Activated CD8-positive, alpha-beta T cell treated with anti-CD3 and anti-CD28 coated beads, Interleukin-2, amount 10 ng/mL, durations not matched to agents 7 days and 5 days (primary cell): Measurements from ENCODE around the gene TMEM144. TPM values are rescaled to one million over a fixed set of nuclear protein-coding genes. Genes with fewer than 3 reads are reported as not detected.

Experiments used
- ATAC-seq: fragments of 150-1000 bp; cut with Tn5 transposase; one replicate; pipeline ENCODE4 v1.10.0; 2021; ENCODE audit warnings: moderate library complexity
- CTCF ChIA-PET: fragments of 350-600 bp; sonication (Branson Sonifier 250); formaldehyde crosslinking; loops from one replicate; lab custom pipeline; 2021; ENCODE audit warnings: antibody characterized with exemption; lab: Charles Lee
- POLR2A ChIA-PET: fragments of 350-600 bp; sonication (Branson Sonifier 250); formaldehyde crosslinking; loops from one replicate; lab custom pipeline; 2021; ENCODE audit warnings: antibody characterized with exemption; lab: Charles Lee
- DNase-seq: peaks from one replicate; pipeline ENCODE4 v3.0.0-alpha.2; 2020
- H3K27ac Mint-ChIP-seq: one replicate; pipeline ENCODE4 v1.8.0; 2021; ENCODE audit warnings: mild to moderate bottlenecking, mixed read lengths
- H3K27me3 Mint-ChIP-seq: one replicate; pipeline ENCODE4 v1.8.0; 2021; ENCODE audit warnings: low read depth, mixed read lengths
- H3K36me3 Mint-ChIP-seq: one replicate; pipeline ENCODE4 v1.8.0; 2021; ENCODE audit warnings: low read depth, mixed read lengths
- H3K4me1 Mint-ChIP-seq: one replicate; pipeline ENCODE4 v1.8.0; 2021; ENCODE audit warnings: low read depth, mixed read lengths
- H3K4me3 Mint-ChIP-seq: one replicate; pipeline ENCODE4 v1.8.0; 2021; ENCODE audit warnings: mild to moderate bottlenecking, mixed read lengths
- H3K9me3 Mint-ChIP-seq: one replicate; pipeline ENCODE4 v1.8.0; 2022; ENCODE audit warnings: mixed read lengths; ENCODE audit not compliant: insufficient read depth
- total RNA-seq, 2 experiments: library from RNA; stranded (reverse); gene quantifications; one replicate each; pipeline ENCODE4 v1.2.3, GENCODE V29; 2021

TMEM144 gene
- total RNA-seq, 2 experiments from 2014 or later, result not detected

GRCh38 chr4:158172261-158173258 is 37.7 kb upstream of the TMEM144 start, which contains the start of gene GASK1B:
Gene GASK1B, minus strand, starts transcription at chr4:158173025. Its CDS starts 1,650 bp downstream, at chr4:158171375.
- ChIA-PET CTCF (interaction anchor here (1.1 to 1.7 kb wide), 5 partner anchors 8 to 182 kb away, joined by 3 to 5 read pairs (median 4); no protein-coding TSS in a partner anchor), POLR2A (no interaction called here)
- Mint-ChIP-seq H3K27ac (no peak within 1 kb of the TSS), H3K27me3 (peaks cover 38% of the 10 kb centered on the region), H3K9me3 (no peaks in the 10 kb centered on the region), H3K4me1 (peaks cover 3% of the 10 kb centered on the region), H3K36me3 (no peaks in the 10 kb centered on the region), H3K4me3 (no peak within 1 kb of the TSS)
- ATAC-seq, result no peak
- DNase-seq, result peak; percentile 22

DNA sequence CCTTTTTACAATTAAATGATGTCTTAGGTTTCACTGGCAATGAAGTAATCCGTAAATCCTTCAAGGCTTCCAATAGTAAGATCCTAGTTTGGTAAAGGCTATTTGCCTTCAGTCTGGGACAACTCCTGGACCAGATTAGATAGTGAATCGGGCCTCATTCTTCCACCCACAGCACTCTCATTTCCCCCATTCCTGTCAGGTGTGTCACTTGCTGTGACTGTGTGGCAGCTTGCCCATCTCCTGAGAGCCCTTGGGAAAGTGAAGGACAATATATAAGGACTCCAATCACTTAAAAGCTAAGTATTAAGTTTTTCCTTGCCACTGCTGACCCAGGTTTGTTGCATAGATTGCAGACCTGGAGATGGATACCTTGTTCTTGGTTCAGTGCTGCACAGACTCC is 34.2 kb upstream of the TMEM144 start:
- DNase-seq (no peak), ATAC-seq (no peak)
- Mint-ChIP-seq H3K4me3 (no peak overlapping the region), H3K9me3 (no peaks in the 10 kb centered on the region), H3K36me3 (no peaks in the 10 kb centered on the region), H3K27ac (no peak overlapping the region), H3K27me3 (peaks cover 21% of the 10 kb centered on the region), H3K4me1 (peaks cover 3% of the 10 kb centered on the region)
- POLR2A ChIA-PET, result no interaction called here
- CTCF ChIA-PET, result interaction anchor here (1.5 kb wide), 1 partner anchor 18 kb away, joined by 4 read pairs; no protein-coding TSS in a partner anchor

GRCh38 chr4:158176776-158177175 is 33.5 kb upstream of the TMEM144 start:
- Mint-ChIP-seq H3K27ac (no peak overlapping the region), H3K9me3 (no peaks in the 10 kb centered on the region), H3K4me3 (no peak overlapping the region), H3K4me1 (peaks cover 3% of the 10 kb centered on the region), H3K36me3 (no peaks in the 10 kb centered on the region), H3K27me3 (peaks cover 18% of the 10 kb centered on the region)
- ATAC-seq (no peak), DNase-seq (no peak)
- ChIA-PET CTCF (no interaction called here), POLR2A (no interaction called here)

DNA sequence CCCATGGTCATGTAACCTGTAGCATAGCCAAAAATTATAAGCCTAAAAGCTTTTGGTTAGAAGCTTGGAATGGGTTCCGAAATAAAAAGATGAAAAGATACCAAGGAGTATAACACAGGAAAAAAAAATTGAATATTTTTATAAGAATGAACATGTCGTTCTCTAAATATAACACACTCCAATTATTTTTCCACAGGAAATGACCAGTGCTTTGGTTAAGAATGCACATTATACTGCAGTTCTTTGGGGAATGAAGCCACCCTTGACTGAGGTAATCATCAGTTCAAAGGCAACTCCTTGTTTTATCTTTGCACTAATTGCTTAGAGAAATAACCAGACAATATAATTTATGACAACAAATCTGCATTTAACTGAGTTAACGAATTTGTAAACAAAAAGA is 30.8 kb upstream of the TMEM144 start:
- H3K36me3 Mint-ChIP-seq, result no peaks in the 10 kb centered on the region
- CTCF ChIA-PET, result interaction anchor here (1.0 to 2.2 kb wide), 2 partner anchors 8 to 15 kb away, joined by 3 to 5 read pairs; no protein-coding TSS in a partner anchor

DNA sequence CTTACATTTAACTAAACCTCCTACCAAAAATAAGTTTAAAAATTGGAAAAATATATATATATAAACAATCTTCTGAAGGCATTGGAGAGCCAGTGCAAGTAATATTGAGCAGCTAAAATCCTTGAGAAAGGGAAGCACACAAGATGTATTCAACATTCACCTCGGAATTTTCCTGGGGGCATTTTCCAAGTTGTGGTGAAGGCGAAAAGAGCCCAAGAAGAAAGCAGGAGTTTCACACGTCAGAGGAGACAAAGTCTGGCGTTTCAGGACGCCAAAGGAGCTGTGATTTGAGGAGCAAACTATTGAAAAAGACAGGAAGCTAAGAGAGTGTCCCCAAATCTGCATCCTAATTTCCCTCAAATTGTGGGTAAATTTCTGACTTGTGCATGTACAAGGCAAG is 28.4 kb upstream of the TMEM144 start:
- Mint-ChIP-seq H3K27ac (no peak overlapping the region), H3K4me3 (no peak overlapping the region), H3K4me1 (no peaks in the 10 kb centered on the region), H3K36me3 (no peaks in the 10 kb centered on the region), H3K9me3 (no peaks in the 10 kb centered on the region), H3K27me3 (peaks cover 2% of the 10 kb centered on the region)
- DNase-seq, result no peak
- ChIA-PET CTCF (no interaction called here), POLR2A (no interaction called here)
- ATAC-seq, result no peak

More for the DNA sequence above, 30.8 kb upstream of the TMEM144 start:
- ATAC-seq, result no peak
- POLR2A ChIA-PET, result no interaction called here
- Mint-ChIP-seq H3K9me3 (no peaks in the 10 kb centered on the region), H3K27me3 (peaks cover 2% of the 10 kb centered on the region), H3K27ac (no peak overlapping the region), H3K4me1 (no peaks in the 10 kb centered on the region), H3K4me3 (no peak overlapping the region)
- no peak for DNase-seq

- Mint-ChIP-seq H3K36me3 (no peaks in the 10 kb centered on the region), H3K4me3 (no peak overlapping the region), H3K9me3 (no peaks in the 10 kb centered on the region), H3K4me1 (no peaks in the 10 kb centered on the region), H3K27me3 (peaks cover 2% of the 10 kb centered on the region), H3K27ac (no peak overlapping the region)
- DNase-seq, result no peak
- no peak for ATAC-seq
- POLR2A ChIA-PET, result no interaction called here
- CTCF ChIA-PET, result no interaction called here
Observed at GRCh38 chr4:158182736-158183135, 27.6 kb upstream of the TMEM144 start.

DNA sequence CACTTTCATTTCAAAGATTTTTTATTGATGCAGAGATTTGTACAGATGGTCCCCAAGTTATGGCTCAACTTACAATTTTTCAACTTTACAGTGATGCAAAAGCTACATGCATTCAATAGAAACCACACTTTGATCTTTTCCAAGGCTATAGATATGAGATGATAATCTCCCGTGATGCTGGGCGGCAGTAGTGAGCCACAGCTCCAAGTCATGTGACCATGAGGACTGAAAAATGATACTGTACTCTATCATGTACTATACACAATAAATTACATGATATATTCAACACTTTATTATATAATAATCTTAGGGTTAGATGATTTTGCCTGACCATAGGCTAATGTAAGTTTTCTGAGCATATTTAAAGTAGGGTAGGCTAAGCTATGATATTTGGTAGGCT is 23.5 kb upstream of the TMEM144 start:
- no peaks in the 10 kb centered on the region for H3K9me3 Mint-ChIP-seq
- H3K4me1 Mint-ChIP-seq, result no peaks in the 10 kb centered on the region
- CTCF ChIA-PET, result no interaction called here
- DNase-seq, result no peak
- no peak overlapping the region for H3K27ac Mint-ChIP-seq
- ATAC-seq, result no peak
- H3K36me3 Mint-ChIP-seq, result no peaks in the 10 kb centered on the region
- POLR2A ChIA-PET, result no interaction called here
- no peaks in the 10 kb centered on the region for H3K27me3 Mint-ChIP-seq
- H3K4me3 Mint-ChIP-seq, result no peak overlapping the region

DNA sequence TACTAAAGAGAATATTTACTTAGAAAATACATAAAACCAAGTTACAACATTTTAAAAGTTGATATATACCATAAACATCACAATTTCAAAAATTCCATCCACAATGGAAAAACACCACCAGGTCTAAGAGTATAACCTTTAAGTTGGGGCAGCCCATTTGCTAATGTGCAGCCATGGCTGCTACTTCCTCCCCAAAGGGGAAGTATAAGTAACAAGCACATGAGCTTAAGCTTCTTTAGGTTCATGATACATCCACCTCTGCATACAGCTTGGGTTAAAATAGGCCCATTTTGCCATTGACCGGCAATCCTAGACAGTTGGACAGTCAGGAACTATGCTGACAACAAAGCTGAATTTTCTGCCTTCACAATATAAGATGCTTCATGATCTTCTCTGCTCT is 20.9 kb upstream of the TMEM144 start:
- no peaks in the 10 kb centered on the region for H3K27me3 Mint-ChIP-seq
- CTCF ChIA-PET, result interaction anchor here (0.9 kb wide), 1 partner anchor 19 kb away, joined by 3 read pairs; no protein-coding TSS in a partner anchor
- POLR2A ChIA-PET, result no interaction called here

DNA sequence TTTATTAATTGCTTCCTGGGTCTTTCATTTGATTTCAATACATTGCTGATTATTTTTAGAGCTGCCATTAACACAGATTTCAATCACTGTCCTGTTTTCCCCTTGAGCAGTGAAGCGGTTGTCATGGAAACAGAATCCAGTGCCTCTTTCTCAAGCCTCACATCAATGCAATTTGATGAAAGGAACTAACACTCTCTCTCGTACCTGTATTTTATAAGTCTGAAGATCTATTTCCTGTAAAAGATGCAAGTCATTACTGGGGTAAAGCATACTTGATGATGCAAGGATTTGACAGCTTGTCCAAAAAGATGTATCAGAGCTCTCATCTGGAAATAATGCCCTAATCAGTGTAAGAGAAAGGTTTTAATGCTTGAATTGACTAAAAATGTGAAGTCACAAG is 19.6 kb upstream of the TMEM144 start:
- DNase-seq (no peak), ATAC-seq (no peak)
- Mint-ChIP-seq H3K4me1 (no peaks in the 10 kb centered on the region), H3K27ac (no peak overlapping the region), H3K4me3 (no peak overlapping the region), H3K27me3 (no peaks in the 10 kb centered on the region), H3K9me3 (no peaks in the 10 kb centered on the region), H3K36me3 (no peaks in the 10 kb centered on the region)
- POLR2A ChIA-PET, result no interaction called here
- CTCF ChIA-PET, result no interaction called here

More for the DNA sequence above, 20.9 kb upstream of the TMEM144 start:
- Mint-ChIP-seq H3K9me3 (no peaks in the 10 kb centered on the region), H3K36me3 (no peaks in the 10 kb centered on the region), H3K4me3 (no peak overlapping the region), H3K4me1 (no peaks in the 10 kb centered on the region), H3K27ac (no peak overlapping the region)
- ATAC-seq (no peak), DNase-seq (no peak)

DNA sequence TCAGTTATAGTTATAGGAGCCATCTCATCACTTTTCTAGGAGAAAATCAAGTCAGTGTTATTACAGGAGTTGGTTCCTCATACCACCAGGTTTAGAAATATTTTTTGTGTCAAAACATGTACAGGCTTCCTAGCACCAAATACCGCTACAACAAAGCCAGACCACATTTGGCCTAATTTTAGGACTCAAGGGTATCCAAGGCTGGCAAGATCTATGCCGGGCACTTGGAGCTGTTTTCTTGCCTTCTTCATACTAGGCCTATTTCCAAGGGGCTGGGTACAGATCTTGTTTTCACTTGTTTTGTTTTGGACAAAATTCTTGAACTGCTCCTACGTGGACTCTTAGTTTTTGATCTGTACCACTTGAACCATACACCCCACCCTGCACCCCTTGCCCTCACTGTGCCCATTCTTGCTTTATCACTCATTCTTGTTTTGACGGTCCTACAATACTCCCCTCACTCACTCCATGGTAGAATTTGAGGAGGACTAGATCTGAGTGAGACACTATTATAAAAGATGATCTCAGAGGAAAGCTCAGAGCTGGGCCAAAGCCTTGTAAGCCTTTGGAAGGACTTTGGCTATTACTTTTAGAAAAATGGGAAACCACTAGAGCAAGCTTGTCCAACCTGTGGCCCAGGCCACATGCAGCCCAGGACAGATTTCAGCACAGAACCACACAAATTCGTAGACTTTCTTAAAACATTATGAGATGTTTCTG is 17.7 kb upstream of the TMEM144 start:
- CTCF ChIA-PET, result interaction anchor here (0.9 to 1.1 kb wide), 3 partner anchors 20 to 80 kb away, joined by 3 to 6 read pairs (median 3); partner anchors contain the start of gene GASK1B

GRCh38 chr4:158193171-158193749 is 17.0 kb upstream of the TMEM144 start:
- Mint-ChIP-seq H3K36me3 (no peaks in the 10 kb centered on the region), H3K4me3 (no peak overlapping the region), H3K4me1 (no peaks in the 10 kb centered on the region), H3K9me3 (no peaks in the 10 kb centered on the region), H3K27ac (no peak overlapping the region), H3K27me3 (peaks cover 7% of the 10 kb centered on the region)
- ChIA-PET POLR2A (no interaction called here), CTCF (interaction anchor here (0.7 to 1.3 kb wide), 4 partner anchors 18 to 79 kb away, joined by 3 to 6 read pairs (median 4); no protein-coding TSS in a partner anchor)
- no peak for DNase-seq
- ATAC-seq, result no peak

More for the DNA sequence above, 17.7 kb upstream of the TMEM144 start:
- no peaks in the 10 kb centered on the region for H3K9me3 Mint-ChIP-seq
- H3K36me3 Mint-ChIP-seq, result no peaks in the 10 kb centered on the region
- peaks cover 5% of the 10 kb centered on the region for H3K27me3 Mint-ChIP-seq
- no peak overlapping the region for H3K27ac Mint-ChIP-seq
- no peak for DNase-seq
- ATAC-seq, result no peak
- no peaks in the 10 kb centered on the region for H3K4me1 Mint-ChIP-seq
- POLR2A ChIA-PET, result no interaction called here
- no peak overlapping the region for H3K4me3 Mint-ChIP-seq
